Activated effector memory CD4-positive, alpha-beta T cell treated with anti-CD3 and anti-CD28 coated beads, Interleukin-2, amount 50 U/mL, for 16 hours (primary cell): ENCODE results near the gene TOMM5.
"Not testable (repeated sequence)": the region's sequence is repeated elsewhere in the genome, so short reads cannot be mapped to it uniquely, and the experiment has no call there.

Experiments
- DNase-seq: peaks from one replicate; pipeline ENCODE4 v3.0.0-alpha.2; 2020

TOMM5 gene

GRCh38 chr9:37609735-37610397, 17.5 kb upstream of the TOMM5 start:
- no peak for DNase-seq

GRCh38 chr9:37608250-37608649, 15.9 kb upstream of the TOMM5 start:
- no peak for DNase-seq

GRCh38 chr9:37604296-37604695, 11.9 kb upstream of the TOMM5 start:
- DNase-seq = no peak

DNA sequence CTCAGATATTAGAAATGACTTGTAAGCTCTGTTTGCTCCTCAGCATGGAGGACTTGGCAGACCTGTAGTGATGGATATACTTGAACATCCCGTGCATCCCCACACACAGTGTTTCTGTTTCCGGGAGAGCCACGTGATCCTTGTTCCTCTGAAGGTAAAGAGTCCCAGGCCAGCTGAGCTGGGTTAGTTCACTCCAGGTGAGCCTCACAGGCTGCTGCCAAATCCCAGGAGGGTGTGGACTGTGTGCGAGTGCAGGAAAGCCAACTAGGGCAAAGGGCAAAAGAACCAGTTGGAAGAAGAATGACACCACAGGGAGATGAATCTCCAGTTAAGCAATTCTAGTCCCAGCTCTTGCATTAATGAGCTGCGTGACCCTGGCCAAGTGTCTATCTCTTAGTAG, 10.4 kb upstream of the TOMM5 start:
- no peak for DNase-seq

- not testable (repeated sequence) for DNase-seq
Observed at GRCh38 chr9:37602061-37602460, 9.7 kb upstream of the TOMM5 start.

DNA sequence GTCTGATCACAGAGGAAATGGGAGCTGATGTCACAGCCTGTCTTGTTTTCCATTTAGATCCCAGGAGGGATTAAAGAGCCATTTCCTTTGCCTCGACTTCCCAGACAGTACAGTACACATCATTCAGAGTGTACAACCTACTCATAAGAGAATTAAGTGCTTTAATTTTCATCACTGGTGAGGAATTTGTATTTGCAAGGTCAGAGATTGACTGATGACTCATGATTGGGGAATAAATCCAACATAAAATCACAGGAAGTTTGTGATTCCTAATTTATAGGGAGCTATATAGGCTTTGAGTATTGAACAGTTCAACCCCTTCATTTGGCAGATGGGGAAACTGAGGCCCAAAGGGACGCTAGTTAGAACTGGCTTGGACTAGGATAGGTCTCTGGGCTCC, 4.1 kb upstream of the TOMM5 start:
- no peak for DNase-seq

GRCh38 chr9:37593883-37594448, 1.6 kb upstream of the TOMM5 start:
- DNase-seq = no peak

DNA sequence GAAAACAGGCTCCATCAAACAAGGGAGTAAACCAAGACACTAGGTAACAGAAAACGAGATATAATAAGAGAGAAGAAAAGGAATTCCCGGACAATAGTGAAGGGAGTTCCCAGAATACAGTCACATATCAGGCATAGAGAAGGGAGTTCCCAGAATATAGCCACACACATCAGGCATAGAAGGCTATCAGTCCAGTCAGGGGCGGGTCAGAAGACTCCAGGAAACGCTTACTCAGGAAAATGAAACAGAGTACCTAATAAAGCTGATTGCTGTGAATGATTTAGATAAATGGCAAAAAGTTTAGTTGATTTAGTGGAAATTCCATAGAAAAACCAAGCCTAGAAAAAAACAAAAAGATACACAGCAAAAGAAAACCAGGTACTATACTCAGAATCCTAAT, 4.9 kb downstream of the TOMM5 start:
- no peak for DNase-seq

- no peak for DNase-seq
Observed at GRCh38 chr9:37583522-37584121, 8.8 kb downstream of the TOMM5 start.

GRCh38 chr9:37582548-37583157, 9.7 kb downstream of the TOMM5 start:
- no peak for DNase-seq

DNA sequence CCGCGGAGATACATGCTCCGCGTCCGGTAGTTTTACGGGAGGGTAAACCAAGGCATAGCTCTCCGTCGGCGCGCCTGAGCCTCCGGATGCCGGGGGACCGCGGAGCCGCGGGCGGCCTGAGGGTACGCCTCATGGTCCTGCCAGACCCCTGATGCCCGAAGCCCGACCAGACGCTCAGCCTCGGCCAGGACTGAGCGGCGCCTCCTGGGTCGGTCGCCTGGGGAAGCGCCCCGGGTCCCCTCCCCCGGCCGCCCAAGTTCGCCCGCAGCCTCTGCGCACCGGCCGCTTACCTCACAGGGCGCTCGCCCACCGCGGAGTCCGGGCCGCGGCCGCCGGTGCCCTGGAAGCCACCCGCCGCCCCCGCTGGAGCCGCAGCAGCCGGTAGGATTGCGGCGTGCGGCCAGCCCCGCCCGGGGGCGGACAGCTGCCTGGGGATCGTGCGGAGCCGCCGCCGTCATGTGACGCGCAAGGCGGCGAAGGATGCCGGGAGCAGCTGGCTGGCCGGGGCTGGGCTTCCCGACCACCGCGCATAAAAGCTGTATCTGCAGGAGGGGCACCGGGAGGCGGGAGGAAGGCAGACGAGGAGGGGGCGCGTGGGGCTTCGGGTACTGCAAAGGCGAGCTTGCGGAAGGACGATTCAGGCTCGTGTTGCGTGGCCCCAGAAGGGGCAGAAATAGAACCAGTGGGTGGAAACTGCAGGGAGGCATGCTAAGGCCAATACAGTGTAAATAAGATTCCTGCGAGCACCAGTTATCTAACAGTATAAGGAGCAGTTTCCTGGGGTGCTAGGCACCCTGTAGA, 16.3 kb downstream of the TOMM5 start, which contains the start of gene FBXO10:
TSS of gene FBXO10 (minus strand) at position 460 of the 801 bp plus-strand sequence. CDS start 34,612 bp downstream, outside the sequence.
- DNase-seq = peak; percentile 80

DNA sequence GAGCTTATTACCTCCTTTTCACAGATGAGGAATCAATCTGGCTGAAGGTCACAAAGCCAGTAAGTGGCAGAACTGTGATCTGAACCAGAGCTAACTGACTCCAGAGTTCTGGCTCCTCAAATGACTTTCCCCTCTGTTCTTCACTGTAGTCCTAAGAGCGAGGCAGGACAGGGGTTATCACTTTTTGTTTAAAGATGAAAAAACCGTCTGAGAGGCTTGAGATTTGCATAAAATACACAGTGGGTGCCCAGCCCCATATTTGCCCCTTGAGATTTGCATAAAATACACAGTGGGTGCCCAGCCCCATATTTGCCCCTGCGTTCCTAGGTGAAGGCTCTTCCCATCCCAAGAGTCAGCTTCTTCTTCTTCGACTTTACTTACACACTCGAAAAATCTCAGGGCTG, 16.9 kb downstream of the TOMM5 start:
- no peak for DNase-seq

- no peak for DNase-seq
Observed at GRCh38 chr9:37575001-37575400, 17.4 kb downstream of the TOMM5 start.

GRCh38 chr9:37574241-37574721, 18.1 kb downstream of the TOMM5 start:
- no peak for DNase-seq

DNA sequence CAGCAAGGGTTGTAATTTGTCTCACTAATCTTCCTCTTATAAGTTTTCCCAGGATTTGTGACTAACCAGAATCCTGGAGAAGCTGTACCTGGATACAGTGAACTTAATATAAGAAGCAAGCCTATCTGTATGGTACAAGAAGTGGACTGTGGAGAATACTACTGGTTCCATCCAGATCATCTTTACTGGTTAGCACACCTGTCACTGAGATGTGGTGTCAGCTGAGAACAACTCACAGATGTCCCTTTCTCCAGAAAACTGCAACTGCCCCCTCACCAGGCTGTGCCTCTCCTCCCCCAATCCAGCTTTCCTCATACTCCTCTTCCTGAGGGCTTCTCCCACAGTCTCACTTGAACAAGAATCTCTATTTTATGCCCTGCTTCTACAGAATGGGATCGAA, 21.1 kb downstream of the TOMM5 start:
- no peak for DNase-seq

- no peak for DNase-seq
Observed at GRCh38 chr9:37566716-37567115, 25.7 kb downstream of the TOMM5 start.

- no peak for DNase-seq
Observed at GRCh38 chr9:37565661-37566618, 26.5 kb downstream of the TOMM5 start.

GRCh38 chr9:37564916-37565315, 27.5 kb downstream of the TOMM5 start:
- DNase-seq = no peak

DNA sequence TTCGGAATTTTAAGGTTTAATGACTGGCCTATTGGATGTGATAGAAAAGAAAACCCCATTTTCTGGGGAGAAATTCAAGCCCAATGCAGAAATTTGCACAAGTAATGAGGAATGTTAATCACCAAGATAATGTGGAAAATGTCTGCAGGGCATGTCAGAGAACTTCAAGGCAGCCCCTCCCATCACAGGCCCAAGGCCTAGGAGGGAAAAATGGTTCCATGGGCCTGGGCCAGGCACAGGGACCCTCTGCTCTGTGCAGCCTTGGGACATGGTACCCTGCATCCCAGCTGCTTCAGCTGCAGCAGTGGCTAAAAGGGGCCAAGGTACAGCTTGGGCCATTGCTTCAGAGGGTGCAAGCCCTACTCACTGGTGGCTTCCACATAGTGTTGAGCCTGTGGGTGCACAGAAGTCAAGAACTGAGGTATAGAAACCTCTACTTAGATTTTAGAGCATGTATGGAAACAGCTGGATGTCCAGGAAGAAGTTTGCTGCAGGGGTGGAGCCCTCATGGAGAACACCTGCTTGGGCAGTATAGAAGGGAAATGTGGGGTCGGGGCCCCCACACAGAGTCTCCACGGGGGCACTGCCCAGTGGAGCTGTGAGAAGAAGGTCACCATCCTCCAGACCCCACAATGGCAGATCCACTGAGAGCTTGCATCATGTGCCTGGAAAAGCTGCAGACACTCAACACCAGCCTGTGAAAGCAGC, 28.4 kb downstream of the TOMM5 start:
- no peak for DNase-seq

DNA sequence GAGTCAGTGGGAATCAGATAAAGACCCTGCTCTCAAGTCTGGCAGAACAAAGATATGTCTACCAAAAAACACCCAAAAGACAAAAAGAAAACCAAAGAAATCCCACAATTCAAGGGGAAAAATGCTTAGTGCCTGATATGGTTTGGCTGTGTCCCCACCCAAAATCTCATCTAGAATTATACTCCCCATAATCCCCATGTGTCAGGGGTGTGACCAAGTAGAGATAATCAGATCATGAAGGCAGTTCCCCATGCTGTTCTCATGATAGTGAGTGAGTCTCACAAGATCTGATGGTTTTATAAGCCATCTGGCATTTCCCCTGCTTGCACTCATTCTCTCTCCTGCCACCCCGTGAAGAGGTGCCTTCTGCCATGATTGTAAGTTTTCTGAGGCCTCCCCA, 29.6 kb downstream of the TOMM5 start:
- no peak for DNase-seq

DNA sequence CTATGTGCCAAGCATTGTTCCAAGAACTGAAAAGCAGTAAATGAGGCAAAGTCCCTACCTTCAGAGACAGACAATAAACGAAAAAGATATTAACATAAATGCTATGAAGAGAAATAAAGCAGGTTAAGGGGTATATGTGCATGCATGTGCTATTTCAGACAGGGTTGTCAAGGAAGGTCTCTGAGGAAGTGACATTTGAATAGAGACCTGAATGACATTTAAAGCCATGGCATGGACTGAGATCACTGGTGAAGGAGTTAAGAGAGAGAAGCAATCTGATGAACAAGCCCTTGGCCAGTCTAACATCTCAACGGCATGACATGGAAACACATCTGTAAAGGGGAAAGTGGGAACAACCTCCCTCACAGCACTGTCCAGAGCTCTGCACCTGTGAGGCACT, 30.7 kb downstream of the TOMM5 start:
- DNase-seq = no peak
